TTC549 (cell line): ENCODE data around the gene NME8.
"Not testable (repeated sequence)": the region's sequence is repeated elsewhere in the genome, so short reads cannot be mapped to it uniquely, and the experiment has no call there.

ENCODE experiments used
- FAIRE-seq: peaks from 2 replicates; lab custom pipeline; 2012; peaks lifted over from hg19 to GRCh38; lab: Jason Lieb, UNC

The NME8 gene

GRCh38 chr7:37848297-37848696 is at the start of gene NME8:
Gene NME8 (plus strand): TSS chr7:37848597. CDS start chr7:37850267, 1,670 bp downstream.
- no peak for FAIRE-seq

- no peak for FAIRE-seq
These were observed 42.2 kb upstream of the NME8 start for GRCh38 chr7:37806152-37806551.

- not testable (repeated sequence) for FAIRE-seq
These were observed 36.2 kb upstream of the NME8 start for GRCh38 chr7:37812161-37812580.

GRCh38 chr7:37815671-37816371 is 32.6 kb upstream of the NME8 start:
- no peak for FAIRE-seq

- no peak for FAIRE-seq
These were observed 31.3 kb upstream of the NME8 start for GRCh38 chr7:37816922-37817590.

- no peak for FAIRE-seq
These were observed 30.8 kb upstream of the NME8 start for GRCh38 chr7:37817591-37817960.

- no peak for FAIRE-seq
These were observed 30.2 kb upstream of the NME8 start for GRCh38 chr7:37817996-37818720.

- no peak for FAIRE-seq
These were observed 27.5 kb upstream of the NME8 start for GRCh38 chr7:37820708-37821468.

- no peak for FAIRE-seq
These were observed 25.5 kb upstream of the NME8 start for GRCh38 chr7:37822946-37823345.

GRCh38 chr7:37823557-37823956 is 24.8 kb upstream of the NME8 start:
- no peak for FAIRE-seq

- no peak for FAIRE-seq
These were observed 23.4 kb upstream of the NME8 start for GRCh38 chr7:37825038-37825437.

- FAIRE-seq = no peak
These were observed 21.6 kb upstream of the NME8 start for GRCh38 chr7:37826825-37827224.

- FAIRE-seq = no peak
These were observed 17.2 kb upstream of the NME8 start for GRCh38 chr7:37831244-37831643.

GRCh38 chr7:37832194-37832593 is 16.2 kb upstream of the NME8 start:
- no peak for FAIRE-seq

- FAIRE-seq = no peak
These were observed 15.1 kb upstream of the NME8 start for GRCh38 chr7:37833107-37833817.

GRCh38 chr7:37833818-37834146 is 14.6 kb upstream of the NME8 start:
- no peak for FAIRE-seq

- FAIRE-seq = peak; percentile 15
These were observed 5.1 kb downstream of the NME8 start for GRCh38 chr7:37853468-37853867.

- no peak for FAIRE-seq
These were observed 33.7 kb downstream of the NME8 start for GRCh38 chr7:37882086-37882485.

GRCh38 chr7:37893359-37893758 is 45.0 kb downstream of the NME8 start:
- FAIRE-seq = no peak

- FAIRE-seq = no peak
These were observed 46.3 kb downstream of the NME8 start for GRCh38 chr7:37894671-37895070.

- no peak for FAIRE-seq
These were observed 51.4 kb downstream of the NME8 start for GRCh38 chr7:37899712-37900247.
